HepG2 (cell line): Measurements from ENCODE around the gene KIF24. TPM values are rescaled to one million over a fixed set of nuclear protein-coding genes. Genes with fewer than 3 reads are reported as not detected.

ENCODE experiments used
- ATAC-seq: fragments of 200-7000 bp; cut with Tn5 transposase; 3 replicates; pipeline ENCODE4 v1.9.1; 2020; ENCODE audit warnings: mild to moderate bottlenecking, moderate library complexity
- BruUV-seq: library from RNA; stranded (reverse); fragments of 400-500 nt; replicated peaks from 2 replicates; lab custom pipeline; 2021; lab: Mats Ljungman, UMichigan
- CTCF ChIA-PET: fragments of 300-600 bp; formaldehyde crosslinking; extraction: SDS; loops from one replicate; lab custom pipeline; 2021; ENCODE audit warnings: low total read pairs, inconsistent platforms, low intra/inter-chr PET ratio; lab: Yijun Ruan, JAX
- POLR2A ChIA-PET: fragments of 350-600 bp; sonication (Branson Sonifier 250); formaldehyde crosslinking; loops from one replicate; lab custom pipeline; 2020; ENCODE audit warnings: antibody characterized with exemption, inconsistent platforms; lab: Yijun Ruan, JAX
- DNase-seq: peaks from one replicate; pipeline ENCODE4 v3.0.0-alpha.2; 2015; ENCODE audit warnings: low spot score
- FAIRE-seq: peaks from 3 replicates; lab custom pipeline; 2011; peaks lifted over from hg19 to GRCh38; lab: Jason Lieb, UNC
- H2AFZ ChIP-seq: one replicate; pipeline ENCODE4 v1.6.1; 2011; ENCODE audit warnings: low read length, inconsistent platforms
- H3K27ac ChIP-seq: fragments of 300-600 bp; 3 replicates; pipeline ENCODE4 v1.8.0; 2011; ENCODE audit warnings: mixed run types, mild to moderate bottlenecking, mixed read lengths, low read length, inconsistent platforms; ENCODE audit not compliant: insufficient read depth; ENCODE audit errors: extremely low read length
- H3K27me3 ChIP-seq, 2 experiments: fragments of 200-600 bp in 1 of 2; 2 replicates in 1 of 2; 3 replicates in 1 of 2; pipeline versions ENCODE4 v1.6.0 to v1.8.0; 2011; ENCODE audit warnings: low read length in 2 of 2, mild to moderate bottlenecking in 2 of 2, moderate library complexity in 2 of 2, inconsistent platforms in 1 of 2; ENCODE audit not compliant: insufficient read depth in 2 of 2, control insufficient read depth in 1 of 2
- H3K36me3 ChIP-seq, 2 experiments: fragments of 200-600 bp in 1 of 2; replicated peaks in 1 of 2; 2 replicates in 1 of 2; 3 replicates in 1 of 2; pipeline versions ENCODE4 v1.5.1 to v1.8.0; 2011; ENCODE audit warnings: low read length in 2 of 2, inconsistent platforms in 1 of 2; ENCODE audit not compliant: insufficient read depth in 2 of 2, control insufficient read depth in 1 of 2
- H3K4me1 ChIP-seq: 2 replicates; pipeline ENCODE4 v1.5.1; 2012; ENCODE audit warnings: low read length, inconsistent platforms; ENCODE audit not compliant: insufficient read depth
- H3K4me2 ChIP-seq: 2 replicates; pipeline ENCODE4 v1.6.0; 2011; ENCODE audit warnings: low read depth, low read length, inconsistent platforms
- H3K4me3 ChIP-seq, 3 experiments: fragments of 200-600 bp in 1 of 3; sonication (generic), shearing (Covaris generic) in 1 of 3; replicated peaks in 1 of 3; 2 replicates each; pipeline ENCODE4 v1.5.1; 2011 to 2016; ENCODE audit warnings: low read length in 3 of 3, inconsistent platforms in 2 of 3, low read depth in 2 of 3, mild to moderate bottlenecking in 2 of 3, control low read depth in 1 of 3, mixed read lengths in 1 of 3; ENCODE audit not compliant: insufficient read depth in 1 of 3
- H3K79me2 ChIP-seq: one replicate; pipeline ENCODE4 v1.6.1; 2011; ENCODE audit warnings: low read length, inconsistent platforms; ENCODE audit not compliant: insufficient read depth
- H3K9ac ChIP-seq: 2 replicates; pipeline ENCODE4 v1.6.0; 2011; ENCODE audit warnings: mild to moderate bottlenecking, low read depth, low read length, inconsistent platforms; ENCODE audit not compliant: insufficient read depth
- H3K9me3 ChIP-seq: 2 replicates; pipeline ENCODE4 v1.5.1; 2012; ENCODE audit warnings: mild to moderate bottlenecking, low read length
- H4K20me1 ChIP-seq: 2 replicates; pipeline ENCODE4 v1.6.0; 2011; ENCODE audit warnings: inconsistent platforms, mild to moderate bottlenecking, low read length, moderate library complexity; ENCODE audit not compliant: insufficient read depth
- BRF2 ChIP-seq: sonication (generic); formaldehyde crosslinking; IDR thresholded peaks from 2 replicates; pipeline ENCODE4 v1.8.1; 2022; ENCODE audit warnings: mild to moderate bottlenecking, missing genetic modification reagents
- CBX1 ChIP-seq: IDR thresholded peaks from one replicate; pipeline ENCODE4 v1.6.1; 2016; ENCODE audit warnings: antibody characterized with exemption, low read depth
- DMTF1 ChIP-seq: sonication (generic); formaldehyde crosslinking; IDR thresholded peaks from 2 replicates; pipeline ENCODE4 v1.4.0; 2020; ENCODE audit warnings: mild to moderate bottlenecking, missing genetic modification reagents
- FOXM1 ChIP-seq: sonication (generic); formaldehyde crosslinking; IDR thresholded peaks from 2 replicates; pipeline ENCODE4 v1.5.0; 2020; ENCODE audit warnings: missing genetic modification reagents
- HNF4A ChIP-seq: sonication (generic); formaldehyde crosslinking; IDR thresholded peaks from 2 replicates; pipeline ENCODE4 v1.4.0; 2020; ENCODE audit warnings: missing genetic modification reagents
- MYC ChIP-seq: sonication (generic); formaldehyde crosslinking; IDR thresholded peaks from 2 replicates; pipeline ENCODE4 v1.9.0; 2021; ENCODE audit warnings: missing genetic modification reagents, borderline replicate concordance
- RCOR2 ChIP-seq: IDR thresholded peaks from 2 replicates; pipeline ENCODE4 v1.6.1; 2016; ENCODE audit warnings: missing biosample characterization, missing genetic modification reagents
- SIN3A ChIP-seq: IDR thresholded peaks from 2 replicates; pipeline ENCODE4 v1.6.1; 2011; ENCODE audit warnings: low read depth, mild to moderate bottlenecking, control low read depth, low read length, borderline replicate concordance
- SIX1 ChIP-seq: sonication (generic); formaldehyde crosslinking; IDR thresholded peaks from 2 replicates; pipeline ENCODE4 v1.4.0; 2020; ENCODE audit warnings: missing genetic modification reagents, borderline replicate concordance
- ZNF10 ChIP-seq: sonication (generic); formaldehyde crosslinking; IDR thresholded peaks from 2 replicates; pipeline ENCODE4 v1.4.0; 2020; ENCODE audit warnings: mild to moderate bottlenecking, low read depth, missing genetic modification reagents, borderline replicate concordance
- ZNF121 ChIP-seq: sonication (generic); formaldehyde crosslinking; IDR thresholded peaks from 2 replicates; pipeline ENCODE4 v1.5.0; 2020; ENCODE audit warnings: mild to moderate bottlenecking, missing genetic modification reagents
- ZNF225 ChIP-seq: sonication (generic); formaldehyde crosslinking; IDR thresholded peaks from 2 replicates; pipeline ENCODE4 v1.4.0; 2020; ENCODE audit warnings: mild to moderate bottlenecking, missing genetic modification reagents
- ZNF362 ChIP-seq: sonication (generic); formaldehyde crosslinking; IDR thresholded peaks from 2 replicates; pipeline ENCODE4 v1.4.0; 2020; ENCODE audit warnings: missing genetic modification reagents, mild to moderate bottlenecking, borderline replicate concordance
- ZNF431 ChIP-seq: sonication (generic); formaldehyde crosslinking; IDR thresholded peaks from 2 replicates; pipeline ENCODE4 v1.9.0; 2022; ENCODE audit warnings: missing genetic modification reagents, low read depth, mild to moderate bottlenecking, borderline replicate concordance
- in situ Hi-C: cut with HindIII; loops from 2 replicates; pipeline ENCODE4 v1.10.0; 2017; ENCODE audit warnings: low pct_unique_long_range_greater_than_20kb; ENCODE audit not compliant: extremely low pct_ligation_motif_present
- intact Hi-C: fragments of 100-400 bp; cut with micrococcal nuclease; formaldehyde crosslinking; loops from one replicate; pipeline ENCODE4 v1.10.0; 2022; ENCODE audit not compliant: unreplicated experiment
- polyA plus RNA-seq, 8 experiments: library from polyadenylated mRNA; depleted of rRNA in 3 of 8; stranded (reverse) in 7 of 8; unstranded in 1 of 8; fragments of >200 nt; fragmentation: Illumina TruSeq in 4 of 8; extraction: Trizol in 4 of 8; gene quantifications; 2 replicates each; pipeline versions ENCODE4 v1.2.1 to v1.2.3, GENCODE V29; 2011 to 2016; ENCODE audit warnings: low read depth in 4 of 8, missing spikeins in 1 of 8, mixed read lengths in 1 of 8; ENCODE audit not compliant: insufficient read depth in 1 of 8
- total RNA-seq, 5 experiments: library from RNA; depleted of rRNA; stranded (reverse); fragments of >200 nt; fragmentation: Illumina TruSeq; extraction: Trizol; gene quantifications; 2 replicates each; pipeline ENCODE4 v1.2.3, GENCODE V29; 2016; ENCODE audit warnings: low read depth in 1 of 5
- TF ChIP-seq, protein P1 (sequence below): sonication (generic); formaldehyde crosslinking; IDR thresholded peaks from 2 replicates; pipeline ENCODE4 v1.4.0; 2020; ENCODE audit warnings: missing genetic modification reagents
- TF ChIP-seq, protein P2 (sequence below): IDR thresholded peaks from 2 replicates; pipeline ENCODE4 v1.6.1; 2012; ENCODE audit warnings: inconsistent platforms

KIF24 gene
- total and polyA plus RNA-seq, 2 of the 13 experiments (the other 11 are each of a cell fraction or from before 2014, with no cell fraction given) = 1.1 to 3.0 TPM

DNA sequence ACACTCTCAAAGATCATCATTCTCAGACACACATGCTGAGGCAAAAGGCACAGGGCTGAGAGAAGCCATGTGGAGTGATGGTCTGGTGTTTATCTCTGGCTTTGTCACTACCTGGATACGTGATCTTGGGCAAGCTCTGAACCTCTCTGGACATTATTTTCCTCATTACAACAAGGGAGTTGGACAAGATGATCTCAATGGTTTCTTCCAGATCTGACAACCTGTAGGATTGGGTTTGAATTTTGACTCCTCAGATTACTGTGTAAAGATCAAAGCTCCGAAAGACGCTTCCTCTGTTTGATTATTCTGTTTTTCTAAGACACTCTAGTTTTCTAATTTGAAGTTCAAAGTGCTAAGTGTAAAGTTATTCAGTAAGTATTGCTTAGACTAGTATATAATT, 20.3 kb upstream of the KIF24 start (continued):
- TF ChIP-seq, protein P1, sequence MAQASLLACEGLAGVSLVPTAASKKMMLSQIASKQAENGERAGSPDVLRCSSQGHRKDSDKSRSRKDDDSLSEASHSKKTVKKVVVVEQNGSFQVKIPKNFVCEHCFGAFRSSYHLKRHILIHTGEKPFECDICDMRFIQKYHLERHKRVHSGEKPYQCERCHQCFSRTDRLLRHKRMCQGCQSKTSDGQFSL = no peak
- TF ChIP-seq SIN3A = no peak
- TF ChIP-seq, protein P2, sequence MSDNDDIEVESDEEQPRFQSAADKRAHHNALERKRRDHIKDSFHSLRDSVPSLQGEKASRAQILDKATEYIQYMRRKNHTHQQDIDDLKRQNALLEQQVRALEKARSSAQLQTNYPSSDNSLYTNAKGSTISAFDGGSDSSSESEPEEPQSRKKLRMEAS = peak; percentile 46; the same call in 1 of the 2 replicates
- peak; percentile 86 for TF ChIP-seq SIX1 (CRISPR knock-in tag)
- no peak for TF ChIP-seq ZNF431
- no peak for TF ChIP-seq ZNF225 (CRISPR knock-in tag)
- 0 out of 2 replicates have a peak, but pooled peaks have one; percentile 10 for TF ChIP-seq RCOR2 (CRISPR knock-in tag)
- TF ChIP-seq HNF4A (CRISPR knock-in tag) = peak; percentile 37; the same call in 1 of the 2 replicates
- TF ChIP-seq FOXM1 (CRISPR knock-in tag) = no peak
- 0 out of 2 replicates have a peak, but pooled peaks have one; percentile 7 for TF ChIP-seq ZNF362
- peak; percentile 37; the same call in 1 of the 2 replicates for TF ChIP-seq MYC (CRISPR knock-in tag)
- TF ChIP-seq BRF2 (CRISPR knock-in tag) = no peak

- Histone ChIP-seq H2AFZ (no peak overlapping the region), H3K79me2 (no peaks in the 10 kb centered on the region), H3K4me2 (peak overlapping the region; percentile 81), H3K36me3 (peaks cover 0 to 5% of the 10 kb centered on the region in 2 experiments; a peak in 1 of 5 replicates), H3K9me3 (no peaks in the 10 kb centered on the region), H3K27ac (peak overlapping the region; percentile 78), H4K20me1 (no peaks in the 10 kb centered on the region), H3K27me3 (no peaks in the 10 kb centered on the region), H3K9ac (no peak overlapping the region), H3K4me1 (peaks cover 94% of the 10 kb centered on the region), H3K4me3 (no peak overlapping the region)
- BruUV-seq = no TSS peak
- intact Hi-C loops (no loop called here), in situ Hi-C loops (no loop called here)
- CTCF ChIA-PET = no interaction called here
- FAIRE-seq (no peak), DNase-seq (no peak), ATAC-seq (no peak)
- POLR2A ChIA-PET = interaction anchor here (0.8 to 2.9 kb wide), 7 partner anchors 13 to 32 kb away, joined by 3 to 28 read pairs (median 10); partner anchors contain the start of gene MYORG
- TF ChIP-seq CBX1 (no peak), DMTF1 (CRISPR knock-in tag) (no peak), ZNF121 (CRISPR knock-in tag) (peak; percentile 84), ZNF10 (CRISPR knock-in tag) (no peak)
Observed at GRCh38 chr9:34347800-34348158, 18.7 kb upstream of the KIF24 start.
